ENCODE results near the gene CPA1.

DNA sequence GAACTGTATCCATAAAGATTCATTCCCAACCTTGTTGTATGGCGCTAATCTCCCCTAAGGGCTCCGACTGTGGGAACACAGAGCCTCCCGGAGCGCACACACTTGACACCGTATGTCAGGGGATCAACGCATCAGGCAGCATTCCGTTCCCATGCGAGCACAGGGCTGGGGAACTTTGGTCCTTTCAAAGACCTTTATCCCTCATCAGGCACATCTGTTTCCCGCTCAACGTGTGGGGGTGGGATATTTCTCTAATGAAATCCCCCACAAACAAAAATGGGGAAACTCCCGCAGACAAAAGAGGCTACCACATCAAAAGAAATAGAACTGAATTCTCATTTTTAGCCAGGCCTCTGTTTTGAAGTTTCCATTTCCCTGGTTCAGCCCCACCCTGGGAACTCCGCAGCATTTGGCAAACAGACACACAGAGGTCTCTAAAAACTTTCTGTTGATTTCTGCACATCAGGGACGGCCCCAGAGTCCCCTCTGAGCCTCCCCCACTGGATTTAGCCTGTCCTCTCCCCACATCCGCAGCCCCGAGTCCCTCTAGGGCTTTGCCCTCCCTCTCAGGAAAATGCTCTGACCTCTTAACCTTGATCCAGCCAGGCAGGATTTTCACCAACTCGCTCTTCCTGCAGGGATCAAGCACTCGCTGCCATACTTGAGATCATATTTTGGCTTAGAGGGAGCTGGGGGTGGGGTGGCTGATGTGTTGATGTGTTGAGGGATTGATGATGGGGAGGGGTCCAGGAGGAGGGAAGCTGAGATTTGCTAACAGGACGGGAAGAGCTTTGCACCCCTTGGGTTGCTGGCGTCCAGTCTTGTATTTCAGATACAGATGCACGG lies 29.1 kb upstream of the CPA1 start:
- no peak for TF ChIP-seq POLR2AphosphoS5 (IDR thresholded peaks at IDR 0.05; ENCODE audit: borderline replicate concordance, low read depth, low read length)
- TF ChIP-seq EZH2 (IDR thresholded peaks at IDR 0.05): no peak

Measured in SK-N-MC (cell line).